HG02943 (cell line): ENCODE results near the gene BPIFB1.

ENCODE experiments used
- ATAC-seq: cut with Tn5 transposase; IDR thresholded peaks from one replicate; pipeline ENCODE4 v1.9.1; 2021; ENCODE audit warnings: mild to moderate bottlenecking, low read depth, moderate library complexity; ENCODE audit not compliant: unreplicated experiment

Gene BPIFB1

GRCh38 chr20:33320006-33320405, 37.0 kb downstream of the BPIFB1 start:
- ATAC-seq = no peak

- no peak for ATAC-seq
These were observed 39.4 kb downstream of the BPIFB1 start for GRCh38 chr20:33322456-33322855.

GRCh38 chr20:33323236-33323635, 40.2 kb downstream of the BPIFB1 start:
- ATAC-seq = no peak

- ATAC-seq = no peak
These were observed 42.3 kb downstream of the BPIFB1 start for GRCh38 chr20:33325350-33325749.

- no peak for ATAC-seq
These were observed 45.4 kb downstream of the BPIFB1 start for GRCh38 chr20:33328157-33329137.

- ATAC-seq = no peak
These were observed 50.0 kb downstream of the BPIFB1 start for GRCh38 chr20:33332905-33333456.

- no peak for ATAC-seq
These were observed 50.6 kb downstream of the BPIFB1 start for GRCh38 chr20:33333616-33334015.

- ATAC-seq = no peak
These were observed 51.1 kb downstream of the BPIFB1 start for GRCh38 chr20:33334111-33334510.

- no peak for ATAC-seq
These were observed 53.4 kb downstream of the BPIFB1 start for GRCh38 chr20:33336375-33336774.

- no peak for ATAC-seq
These were observed 54.1 kb downstream of the BPIFB1 start for GRCh38 chr20:33337119-33337518.

GRCh38 chr20:33337531-33338165, 54.6 kb downstream of the BPIFB1 start:
- no peak for ATAC-seq

GRCh38 chr20:33338467-33339258, 55.6 kb downstream of the BPIFB1 start:
- ATAC-seq = no peak

GRCh38 chr20:33339515-33340058, 56.6 kb downstream of the BPIFB1 start:
- no peak for ATAC-seq

- ATAC-seq = no peak
These were observed 60.5 kb downstream of the BPIFB1 start for GRCh38 chr20:33343521-33343920.

- no peak for ATAC-seq
These were observed 62.3 kb downstream of the BPIFB1 start for GRCh38 chr20:33345342-33345741.

GRCh38 chr20:33348136-33348937, 65.3 kb downstream of the BPIFB1 start:
- no peak for ATAC-seq

GRCh38 chr20:33349493-33349892, 66.5 kb downstream of the BPIFB1 start:
- ATAC-seq = no peak

- no peak for ATAC-seq
These were observed 68.7 kb downstream of the BPIFB1 start for GRCh38 chr20:33351696-33352095.

- no peak for ATAC-seq
These were observed 69.4 kb downstream of the BPIFB1 start for GRCh38 chr20:33352258-33353012.
